HG03097 (cell line): ENCODE results near the gene TIMD4.
A peak's percentile ranks its signal among the peaks of the same experiment; 100 is the strongest.
"Not testable (repeated sequence)": the region's sequence is repeated elsewhere in the genome, so short reads cannot be mapped to it uniquely, and the experiment has no call there.

ENCODE experiments used
- ATAC-seq: cut with Tn5 transposase; IDR thresholded peaks from one replicate; pipeline ENCODE4 v1.9.1; 2021; ENCODE audit not compliant: unreplicated experiment, low FRiP score

Gene TIMD4

DNA sequence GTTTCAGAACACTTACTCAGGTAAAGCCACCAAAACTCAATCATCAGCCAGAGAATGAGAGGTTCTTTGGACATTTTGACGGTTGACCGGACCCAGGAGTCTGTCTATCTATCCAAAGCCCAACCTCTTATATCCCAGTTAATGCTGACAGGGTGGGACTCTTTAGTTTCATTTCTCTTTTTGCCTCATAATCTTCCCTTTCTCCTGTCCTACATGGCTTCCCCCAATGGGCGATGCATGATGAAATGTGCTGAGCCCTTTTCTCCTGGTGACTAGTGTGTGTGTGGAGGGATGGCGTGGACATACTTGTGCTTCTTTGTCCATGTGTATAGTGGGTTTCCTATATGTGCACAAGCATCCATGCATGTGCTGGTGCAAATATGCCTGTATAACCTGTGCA is at the start of gene TIMD4:
TIMD4 (minus strand) TSS at position 102 of the 400 bp plus-strand sequence; CDS start at position 74, 28 bp downstream.
- no peak for ATAC-seq

DNA sequence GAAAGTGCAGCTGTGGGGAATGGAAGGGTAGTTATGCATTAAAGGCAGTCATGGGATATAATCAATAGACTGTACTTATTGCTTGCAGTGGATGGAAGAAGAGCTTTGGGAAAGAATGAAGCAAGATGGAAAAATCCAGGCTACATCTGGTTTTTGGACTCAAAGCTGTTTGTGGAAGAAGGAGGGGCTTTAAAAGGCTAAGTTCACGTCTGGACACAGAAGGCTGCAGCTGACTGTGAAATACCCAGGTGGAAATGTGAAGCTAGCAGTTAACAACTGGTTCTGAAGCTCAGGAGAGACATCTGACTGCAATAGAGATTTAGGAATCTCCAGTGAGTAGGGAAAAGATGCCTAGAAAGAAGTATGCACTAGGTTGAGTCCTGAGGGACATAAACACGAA is 43.2 kb upstream of the TIMD4 start:
- ATAC-seq: no peak

- peak; percentile 76 for ATAC-seq
Observed at GRCh38 chr5:157004893-157005551, 42.0 kb upstream of the TIMD4 start.

GRCh38 chr5:156991714-156992113 is 28.7 kb upstream of the TIMD4 start:
- ATAC-seq: no peak

DNA sequence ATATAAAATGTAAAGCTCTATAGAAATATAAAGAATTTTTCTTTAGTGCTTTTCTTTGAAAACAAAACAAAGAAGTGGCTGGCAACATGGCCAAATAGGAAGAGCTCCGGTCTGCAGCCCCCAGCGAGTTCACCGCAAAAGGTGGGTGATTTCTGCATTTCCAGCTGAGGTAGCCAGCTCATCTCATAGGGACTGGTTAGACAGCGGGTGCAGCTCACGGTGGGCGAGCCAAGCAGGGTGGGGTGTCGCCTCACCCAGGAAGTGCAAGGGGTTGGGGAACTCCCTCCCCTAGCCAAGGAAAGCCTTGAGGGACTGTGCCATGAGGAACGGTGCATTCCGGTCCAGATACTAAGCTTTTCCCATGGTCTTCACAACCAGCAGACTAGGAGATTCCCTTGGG is 21.0 kb upstream of the TIMD4 start:
- ATAC-seq: no peak

DNA sequence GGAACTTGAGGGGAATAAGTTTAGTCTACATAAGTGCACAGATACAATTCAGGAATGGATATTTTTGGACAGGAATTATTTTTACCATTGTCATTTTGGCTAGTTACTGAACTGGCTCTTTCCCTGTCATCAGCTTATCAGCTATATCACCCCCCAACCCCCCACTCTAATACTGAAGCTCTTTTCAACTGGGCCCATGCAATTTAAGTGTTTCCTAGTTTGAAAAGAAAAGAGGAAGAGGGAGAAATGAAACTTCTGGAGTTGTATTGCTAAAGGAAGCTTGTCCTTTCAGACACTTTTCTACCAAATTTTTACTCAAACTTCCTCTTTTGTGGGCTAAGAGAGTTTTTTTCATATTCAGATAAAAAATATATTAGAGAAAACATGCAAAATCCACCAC is 18.5 kb upstream of the TIMD4 start:
- ATAC-seq: no peak

DNA sequence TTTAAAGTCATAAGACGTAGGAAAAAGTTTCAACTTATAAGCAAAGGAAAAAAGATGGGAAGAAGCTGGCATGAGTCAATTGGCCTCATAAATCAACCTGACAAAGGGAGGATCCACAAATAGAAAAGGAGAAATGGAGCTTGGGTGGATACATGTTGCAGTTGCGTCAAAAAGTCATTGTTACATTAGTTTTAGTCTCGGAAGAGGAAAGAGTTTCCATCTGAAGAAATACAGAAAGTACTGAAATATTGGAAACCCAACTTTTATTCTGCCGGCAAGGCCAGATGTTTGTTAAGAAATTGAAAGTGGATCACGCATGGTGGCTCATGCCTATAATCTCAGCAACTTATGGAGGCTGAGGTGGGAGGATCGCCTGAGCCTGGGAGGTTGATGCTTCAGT is 11.3 kb upstream of the TIMD4 start:
- no peak for ATAC-seq

GRCh38 chr5:156971848-156972525 is 9.0 kb upstream of the TIMD4 start:
- no peak for ATAC-seq

- ATAC-seq: no peak
Observed at GRCh38 chr5:156971415-156971814, 8.4 kb upstream of the TIMD4 start.

GRCh38 chr5:156967386-156967785 is 4.4 kb upstream of the TIMD4 start:
- ATAC-seq: not testable (repeated sequence)

GRCh38 chr5:156956321-156956720 is 6.7 kb downstream of the TIMD4 start:
- no peak for ATAC-seq

- ATAC-seq: no peak
Observed at GRCh38 chr5:156951359-156951758, 11.7 kb downstream of the TIMD4 start.

GRCh38 chr5:156950716-156951115 is 12.3 kb downstream of the TIMD4 start:
- no peak for ATAC-seq

DNA sequence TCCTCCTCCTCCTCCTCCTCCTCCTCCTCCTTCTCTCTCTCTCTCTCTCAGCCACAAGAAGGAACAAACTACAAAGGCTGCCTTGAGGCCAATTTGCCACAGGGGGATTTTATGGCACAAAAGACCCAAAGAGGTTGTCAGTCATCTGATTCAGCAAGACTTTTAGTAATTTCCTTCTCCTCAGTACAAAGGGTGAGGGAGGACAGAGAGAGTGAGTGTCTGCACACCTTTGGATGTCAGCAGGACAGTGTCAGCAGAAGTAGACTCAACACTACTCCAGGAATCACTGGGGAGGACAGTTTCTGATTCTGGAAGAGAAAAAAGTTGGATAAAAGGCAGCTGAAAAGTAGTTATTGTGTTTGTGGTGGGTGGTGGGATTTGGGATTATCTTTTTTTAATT is 13.6 kb downstream of the TIMD4 start:
- ATAC-seq: no peak

GRCh38 chr5:156947925-156948324 is 15.1 kb downstream of the TIMD4 start:
- no peak for ATAC-seq

GRCh38 chr5:156942064-156942463 is 21.0 kb downstream of the TIMD4 start:
- peak; percentile 98 for ATAC-seq

GRCh38 chr5:156940462-156940861 is 22.6 kb downstream of the TIMD4 start:
- ATAC-seq: not testable (repeated sequence)

- no peak for ATAC-seq
Observed at GRCh38 chr5:156936972-156937371, 26.1 kb downstream of the TIMD4 start.

GRCh38 chr5:156934450-156935211 is 28.4 kb downstream of the TIMD4 start:
- ATAC-seq: no peak

DNA sequence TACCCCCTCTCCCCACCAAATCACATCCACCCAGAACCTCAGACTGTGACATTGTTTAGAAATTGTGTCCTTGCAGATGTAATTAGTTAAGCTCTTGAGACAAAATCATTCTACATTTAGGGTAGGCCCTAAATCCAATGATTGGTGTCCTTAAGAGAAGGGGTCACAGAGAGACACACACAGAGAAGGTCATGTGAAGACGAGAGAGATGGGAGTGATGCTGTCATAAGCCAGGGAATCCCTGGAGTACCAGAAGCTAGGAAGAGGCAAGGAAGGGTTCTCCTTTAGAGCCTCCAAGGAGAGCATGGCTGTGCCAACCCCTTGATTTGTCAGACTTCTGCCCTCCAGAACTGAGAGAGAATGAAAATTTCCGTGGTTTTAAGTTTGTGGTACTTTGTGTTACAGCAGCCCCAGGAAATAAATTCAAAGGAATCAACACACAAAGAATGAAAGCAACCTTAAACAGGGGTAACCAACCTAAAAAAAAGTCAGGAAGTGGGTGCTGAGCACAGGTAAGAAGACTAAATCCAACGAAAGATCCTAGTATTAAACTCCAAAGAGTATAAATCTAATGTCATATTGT is 33.6 kb downstream of the TIMD4 start:
- no peak for ATAC-seq

DNA sequence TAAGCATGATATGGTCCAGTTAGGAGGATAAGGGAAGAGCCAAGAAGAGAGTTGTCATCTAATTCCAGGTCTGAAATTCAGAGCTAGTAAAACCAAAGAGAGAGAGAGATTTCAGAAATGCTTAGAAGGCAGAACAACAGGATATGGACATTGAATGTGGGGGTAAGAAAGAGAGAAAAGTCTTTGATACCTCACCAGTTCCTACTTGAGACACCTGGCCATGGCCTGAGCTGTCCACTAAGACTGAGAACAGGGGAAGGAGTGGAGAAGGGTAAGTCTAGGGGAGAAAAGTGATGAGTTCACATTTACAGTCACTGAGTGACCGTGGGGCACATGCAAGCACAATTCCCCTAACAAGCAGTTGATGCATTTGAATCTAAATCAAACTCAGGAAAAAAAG is 35.5 kb downstream of the TIMD4 start:
- no peak for ATAC-seq
